HepG2 (cell line): ENCODE results near the gene FSCN2. TPM values are rescaled to one million over a fixed set of nuclear protein-coding genes. Genes with fewer than 3 reads are reported as not detected.

Source experiments
- CBX5 ChIP-seq: sonication (generic); formaldehyde crosslinking; IDR thresholded peaks from 2 replicates; pipeline ENCODE4 v1.4.0; 2020; ENCODE audit warnings: missing genetic modification reagents, borderline replicate concordance
- FLYWCH1 ChIP-seq: sonication (generic); formaldehyde crosslinking; IDR thresholded peaks from 2 replicates; pipeline ENCODE4 v1.8.1; 2023; ENCODE audit warnings: mild to moderate bottlenecking, missing genetic modification reagents
- HES4 ChIP-seq: sonication (generic); formaldehyde crosslinking; IDR thresholded peaks from 2 replicates; pipeline ENCODE4 v1.9.0; 2021; ENCODE audit warnings: mild to moderate bottlenecking, missing genetic modification reagents, borderline replicate concordance
- HOXA5 ChIP-seq: sonication (generic); formaldehyde crosslinking; IDR thresholded peaks from 2 replicates; pipeline ENCODE4 v1.4.0; 2020; ENCODE audit warnings: missing genetic modification reagents
- JUND ChIP-seq: sonication (generic); formaldehyde crosslinking; IDR thresholded peaks from 2 replicates; pipeline ENCODE4 v1.8.0; 2022; ENCODE audit warnings: mild to moderate bottlenecking, missing genetic modification reagents
- KIAA2018 ChIP-seq: sonication (generic); formaldehyde crosslinking; IDR thresholded peaks from 2 replicates; pipeline ENCODE4 v1.5.0; 2020; ENCODE audit warnings: mild to moderate bottlenecking, missing genetic modification reagents, borderline replicate concordance
- KLF11 ChIP-seq: IDR thresholded peaks from 2 replicates; pipeline ENCODE4 v1.6.1; 2016; ENCODE audit warnings: missing compliant biosample characterization
- MXD1 ChIP-seq: sonication (generic); formaldehyde crosslinking; IDR thresholded peaks from 2 replicates; pipeline ENCODE4 v1.4.0; 2020; ENCODE audit warnings: mild to moderate bottlenecking, missing genetic modification reagents
- MZF1 ChIP-seq: sonication (generic); formaldehyde crosslinking; IDR thresholded peaks from 2 replicates; pipeline ENCODE4 v1.8.1; 2023; ENCODE audit warnings: mild to moderate bottlenecking, missing genetic modification reagents, borderline replicate concordance
- NFE2L2 ChIP-seq: fragments of 150-350 bp; IDR thresholded peaks from 2 replicates; pipeline ENCODE4 v1.6.1; 2014; ENCODE audit warnings: low read length
- PCBP2 ChIP-seq: fragments of 200-400 bp; formaldehyde crosslinking; optimal IDR thresholded peaks from 2 replicates; pipeline ENCODE3; 2018; ENCODE audit warnings: low read length, low read depth; ENCODE audit not compliant: poor library complexity, severe bottlenecking
- PRDM10 ChIP-seq: sonication (generic); formaldehyde crosslinking; IDR thresholded peaks from 2 replicates; pipeline ENCODE4 v1.4.0; 2020; ENCODE audit warnings: low read depth, missing genetic modification reagents
- REPIN1 ChIP-seq: sonication (generic); formaldehyde crosslinking; IDR thresholded peaks from 2 replicates; pipeline ENCODE4 v1.8.0; 2022; ENCODE audit warnings: missing genetic modification reagents, low read depth, mild to moderate bottlenecking, borderline replicate concordance
- TFAP4 ChIP-seq: sonication (generic); IDR thresholded peaks from 2 replicates; pipeline ENCODE4 v1.6.1; 2016; ENCODE audit warnings: low read depth, borderline replicate concordance
- ZNF33B ChIP-seq: sonication (generic); formaldehyde crosslinking; IDR thresholded peaks from 2 replicates; pipeline ENCODE4 v1.5.1; 2020; ENCODE audit warnings: mild to moderate bottlenecking, missing genetic modification reagents
- ZNF441 ChIP-seq: sonication (generic); formaldehyde crosslinking; IDR thresholded peaks from 2 replicates; pipeline ENCODE4 v1.7.0; 2021; ENCODE audit warnings: missing genetic modification reagents, borderline replicate concordance
- ZNF737 ChIP-seq: sonication (generic); formaldehyde crosslinking; IDR thresholded peaks from 2 replicates; pipeline ENCODE4 v1.5.0; 2020; ENCODE audit warnings: missing genetic modification reagents, mild to moderate bottlenecking, borderline replicate concordance
- ZSCAN30 ChIP-seq: sonication (generic); formaldehyde crosslinking; IDR thresholded peaks from 2 replicates; pipeline ENCODE4 v1.5.0; 2020; ENCODE audit warnings: mild to moderate bottlenecking, missing genetic modification reagents
- polyA plus RNA-seq, 8 experiments: library from polyadenylated mRNA; depleted of rRNA in 3 of 8; stranded (reverse) in 7 of 8; unstranded in 1 of 8; fragments of >200 nt; fragmentation: Illumina TruSeq in 4 of 8; extraction: Trizol in 4 of 8; gene quantifications; 2 replicates each; pipeline versions ENCODE4 v1.2.1 to v1.2.3, GENCODE V29; 2011 to 2016; ENCODE audit warnings: low read depth in 4 of 8, missing spikeins in 1 of 8, mixed read lengths in 1 of 8; ENCODE audit not compliant: insufficient read depth in 1 of 8
- total RNA-seq, 5 experiments: library from RNA; depleted of rRNA; stranded (reverse); fragments of >200 nt; fragmentation: Illumina TruSeq; extraction: Trizol; gene quantifications; 2 replicates each; pipeline ENCODE4 v1.2.3, GENCODE V29; 2016; ENCODE audit warnings: low read depth in 1 of 5

The FSCN2 gene
- total and polyA plus RNA-seq, 2 of the 13 experiments (the other 11 are each of a cell fraction or from before 2014, with no cell fraction given): 0.09 TPM; not detected in 1

GRCh38 chr17:81511554-81511803 lies 16.7 kb upstream of the FSCN2 start (continued):
- TF ChIP-seq KIAA2018 (CRISPR knock-in tag) (no peak), ZNF441 (no peak), PRDM10 (no peak), HES4 (no peak; the same call in 1 of the 2 replicates), ZSCAN30 (no peak), TFAP4 (no peak), PCBP2 (no peak), ZNF737 (CRISPR knock-in tag) (no peak), HOXA5 (CRISPR knock-in tag) (no peak), JUND (CRISPR knock-in tag) (no peak), KLF11 (CRISPR knock-in tag) (no peak), FLYWCH1 (CRISPR knock-in tag) (no peak), REPIN1 (no peak), MZF1 (CRISPR knock-in tag) (no peak), MXD1 (CRISPR knock-in tag) (no peak), CBX5 (CRISPR knock-in tag) (no peak), NFE2L2 (no peak), ZNF33B (CRISPR knock-in tag) (no peak)
